ENCODE measurements around the gene SCD.
A peak's percentile ranks its signal among the peaks of the same experiment; 100 is the strongest.
"Not testable (repeated sequence)": the region's sequence is repeated elsewhere in the genome, so short reads cannot be mapped to it uniquely, and the experiment has no call there.

SCD gene

DNA sequence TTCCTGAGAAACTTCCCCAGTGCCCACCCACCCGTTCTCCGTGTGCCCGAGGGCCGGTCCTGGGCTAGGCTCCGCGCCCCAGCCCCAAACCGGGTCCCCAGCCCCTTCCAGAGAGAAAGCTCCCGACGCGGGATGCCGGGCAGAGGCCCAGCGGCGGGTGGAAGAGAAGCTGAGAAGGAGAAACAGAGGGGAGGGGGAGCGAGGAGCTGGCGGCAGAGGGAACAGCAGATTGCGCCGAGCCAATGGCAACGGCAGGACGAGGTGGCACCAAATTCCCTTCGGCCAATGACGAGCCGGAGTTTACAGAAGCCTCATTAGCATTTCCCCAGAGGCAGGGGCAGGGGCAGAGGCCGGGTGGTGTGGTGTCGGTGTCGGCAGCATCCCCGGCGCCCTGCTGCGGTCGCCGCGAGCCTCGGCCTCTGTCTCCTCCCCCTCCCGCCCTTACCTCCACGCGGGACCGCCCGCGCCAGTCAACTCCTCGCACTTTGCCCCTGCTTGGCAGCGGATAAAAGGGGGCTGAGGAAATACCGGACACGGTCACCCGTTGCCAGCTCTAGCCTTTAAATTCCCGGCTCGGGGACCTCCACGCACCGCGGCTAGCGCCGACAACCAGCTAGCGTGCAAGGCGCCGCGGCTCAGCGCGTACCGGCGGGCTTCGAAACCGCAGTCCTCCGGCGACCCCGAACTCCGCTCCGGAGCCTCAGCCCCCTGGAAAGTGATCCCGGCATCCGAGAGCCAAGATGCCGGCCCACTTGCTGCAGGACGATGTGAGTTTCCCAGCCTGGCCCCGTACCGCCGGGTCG is at the start of gene SCD:
SCD (plus strand) TSS at position 469 of the 803 bp plus-strand sequence; CDS start at position 741, 272 bp downstream.
- DNase-seq (ENCODE audit: low spot score): peak; percentile 99

DNA sequence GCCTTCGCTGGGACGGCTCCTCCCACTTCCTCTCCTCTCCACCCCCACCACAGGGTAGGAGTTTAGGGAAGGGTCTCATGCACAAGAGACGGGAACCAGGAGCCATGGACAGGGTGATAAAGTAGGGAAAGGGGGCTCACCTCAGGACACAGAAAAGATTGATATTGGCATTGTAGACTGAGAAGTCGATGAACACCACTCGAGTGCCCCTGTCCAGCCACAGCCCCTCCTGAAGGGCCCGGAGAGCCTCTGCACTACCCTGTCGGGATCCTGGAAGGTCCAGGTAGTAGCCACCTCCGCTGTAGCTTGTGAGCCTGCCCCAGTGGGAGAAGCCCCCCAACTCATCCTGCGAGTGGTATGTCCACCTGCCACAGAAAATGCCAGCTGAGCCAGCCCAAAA is 49.8 kb upstream of the SCD start:
- DNase-seq (ENCODE audit: low spot score): no peak

DNA sequence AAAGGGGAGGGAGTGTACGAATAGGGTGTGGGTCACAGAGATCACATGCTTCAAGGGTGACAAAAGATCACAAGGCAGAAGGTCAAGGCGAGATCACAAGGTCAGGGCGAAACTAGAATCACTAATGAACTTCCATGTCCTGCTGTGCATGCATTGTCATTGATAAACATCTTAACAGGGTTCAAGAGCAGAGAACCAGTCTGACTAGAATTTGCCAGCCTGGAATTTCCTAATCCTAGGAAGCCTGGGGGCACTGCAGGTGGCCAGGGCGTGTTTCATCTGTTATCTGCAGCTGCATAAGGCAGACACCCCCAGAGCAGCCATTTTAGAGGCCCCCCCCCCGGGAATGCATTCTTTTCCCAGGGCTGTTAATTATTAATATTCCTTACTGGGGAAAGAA is 45.9 kb upstream of the SCD start:
- not testable (repeated sequence) for DNase-seq (ENCODE audit: low spot score)

DNA sequence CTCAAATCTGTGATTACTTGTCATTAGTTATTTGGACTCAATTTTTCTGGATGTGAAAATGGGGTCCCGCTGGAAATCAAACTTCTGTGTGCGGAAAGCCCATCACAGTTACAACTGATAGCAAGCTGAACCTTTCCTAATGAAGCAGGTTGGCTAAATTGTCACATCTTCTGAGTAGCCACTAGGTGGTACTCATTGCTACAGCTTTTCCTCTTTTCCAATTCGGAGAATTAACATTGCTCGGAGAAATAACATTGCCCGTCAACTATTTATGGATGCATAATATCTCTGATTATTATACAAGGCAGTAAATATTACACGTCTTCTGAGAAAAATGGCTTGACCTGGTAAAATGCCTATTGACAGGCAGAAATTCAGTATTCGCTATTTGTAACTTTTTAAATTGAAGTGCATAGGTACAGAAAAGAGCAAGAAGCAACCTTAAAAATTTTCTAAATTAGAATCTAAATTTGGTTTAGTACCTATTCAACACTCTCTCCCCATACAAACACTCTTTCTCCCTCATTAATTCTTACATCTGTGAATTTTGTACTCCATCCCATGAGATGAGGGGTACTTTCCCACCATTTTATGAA is 43.2 kb upstream of the SCD start:
- DNase-seq (ENCODE audit: low spot score): peak; percentile 59

DNA sequence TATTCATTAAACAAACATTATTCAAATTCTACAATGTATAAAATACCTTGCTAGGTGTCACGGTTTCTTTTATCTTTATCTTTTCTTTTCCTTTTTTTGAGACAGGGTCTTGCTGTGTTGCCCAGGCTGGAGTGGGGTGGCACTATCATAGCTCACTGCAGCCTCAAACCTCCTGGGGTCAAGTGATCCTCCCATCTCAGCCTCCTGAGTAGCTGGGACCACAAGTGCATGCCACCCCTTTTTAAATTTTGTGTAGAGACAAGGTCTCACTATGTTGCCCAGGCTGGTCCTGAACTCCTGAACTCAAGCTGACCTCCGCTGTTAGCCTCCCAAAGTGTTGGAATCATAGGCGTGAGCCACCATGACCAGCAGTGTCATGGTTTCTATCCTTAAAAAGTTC is 42.6 kb upstream of the SCD start:
- no peak for DNase-seq (ENCODE audit: low spot score)

DNA sequence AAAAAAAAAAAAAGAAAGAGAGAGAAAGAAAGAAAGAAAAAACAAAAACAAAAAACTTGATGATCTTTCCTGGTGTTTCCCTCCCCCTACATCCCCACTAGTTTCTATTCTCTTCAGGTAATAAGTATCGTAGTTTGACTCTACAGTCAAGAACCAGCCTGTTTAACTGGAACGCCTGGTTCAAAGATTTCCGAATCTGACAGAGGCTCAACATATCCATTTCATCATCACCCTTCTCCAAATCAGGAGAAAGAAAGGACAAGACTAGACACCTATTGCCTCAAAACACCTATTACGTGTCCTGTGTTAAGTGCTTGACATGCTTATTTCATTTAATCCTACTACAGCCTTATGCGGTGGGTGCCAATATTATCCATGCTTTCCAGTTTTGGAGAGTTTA is 40.2 kb upstream of the SCD start:
- DNase-seq (ENCODE audit: low spot score): no peak

DNA sequence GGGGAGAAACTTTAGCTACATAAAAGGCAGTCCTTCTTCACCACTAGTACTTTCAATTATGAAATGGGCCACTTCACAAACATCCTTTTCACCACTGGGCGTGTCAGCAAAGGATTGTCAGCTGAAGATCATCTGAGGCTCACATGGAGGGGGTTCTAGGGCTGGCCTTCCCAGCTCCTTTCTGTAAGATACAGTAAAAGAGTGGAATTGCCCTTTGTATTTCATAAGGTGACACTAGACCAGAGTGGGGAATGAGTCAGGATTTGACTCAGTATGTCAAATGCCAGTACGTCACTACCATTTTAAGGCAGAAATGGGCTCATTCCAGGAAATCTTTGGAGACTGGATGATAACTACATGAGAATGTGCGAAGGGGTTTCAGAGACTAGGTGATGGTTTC is 39.3 kb upstream of the SCD start:
- no peak for DNase-seq (ENCODE audit: low spot score)

DNA sequence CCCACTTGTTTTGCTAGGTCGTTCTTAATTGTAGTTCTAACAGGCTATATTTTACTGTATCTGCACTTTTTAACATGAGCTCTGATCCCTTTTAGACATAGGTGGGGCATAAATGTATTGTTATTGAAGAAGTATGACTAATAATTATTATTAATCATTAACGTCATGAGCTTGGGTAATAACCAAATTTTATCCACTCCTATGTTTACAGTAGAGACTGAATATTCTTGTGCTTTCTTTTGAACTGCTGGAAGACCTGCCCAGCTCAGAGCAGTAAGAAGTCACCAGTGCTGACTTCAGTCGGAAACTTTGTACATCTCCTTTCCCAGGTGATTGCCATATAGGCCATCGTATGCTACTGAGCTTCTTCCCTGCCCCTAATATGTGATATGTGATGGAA is 35.7 kb upstream of the SCD start:
- no peak for DNase-seq (ENCODE audit: low spot score)

DNA sequence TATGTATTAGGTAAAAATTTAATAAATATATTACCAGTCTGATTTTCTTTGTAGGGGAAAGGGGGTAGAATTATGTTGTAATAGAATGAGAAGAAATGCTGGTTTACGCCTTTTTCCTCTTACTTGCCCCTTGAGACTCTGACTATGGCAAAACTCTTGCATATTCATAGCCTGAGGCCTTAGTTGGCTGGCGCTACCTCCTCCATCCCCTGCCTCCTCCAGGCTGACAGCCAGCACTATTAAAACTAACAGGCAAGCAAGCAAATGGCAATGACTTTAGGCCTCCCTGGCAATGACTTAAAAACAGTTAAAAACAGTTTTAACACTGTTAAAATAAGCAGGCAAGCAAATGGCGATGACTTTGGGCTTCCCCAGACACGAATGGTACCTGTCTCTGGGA is 31.4 kb upstream of the SCD start:
- DNase-seq (ENCODE audit: low spot score): no peak

DNA sequence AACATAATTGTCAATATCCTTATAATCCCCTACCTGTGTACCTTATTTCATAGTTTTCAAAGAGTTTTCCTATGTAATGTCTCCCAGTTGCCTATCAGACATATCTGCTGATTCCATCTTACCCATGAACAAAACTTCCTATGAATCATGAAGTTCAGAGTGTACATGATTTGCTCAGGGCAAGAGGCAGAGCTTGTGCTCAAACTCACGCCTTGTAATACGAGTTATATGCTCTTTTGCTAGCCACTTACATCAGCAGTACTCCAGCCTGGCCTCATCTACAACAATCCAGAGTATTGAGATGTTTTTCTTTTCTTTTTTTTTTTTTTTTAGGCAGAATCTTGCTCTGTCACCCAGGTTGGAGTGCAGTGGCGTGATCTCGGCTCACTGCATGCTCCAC is 28.8 kb upstream of the SCD start:
- no peak for DNase-seq (ENCODE audit: low spot score)

DNA sequence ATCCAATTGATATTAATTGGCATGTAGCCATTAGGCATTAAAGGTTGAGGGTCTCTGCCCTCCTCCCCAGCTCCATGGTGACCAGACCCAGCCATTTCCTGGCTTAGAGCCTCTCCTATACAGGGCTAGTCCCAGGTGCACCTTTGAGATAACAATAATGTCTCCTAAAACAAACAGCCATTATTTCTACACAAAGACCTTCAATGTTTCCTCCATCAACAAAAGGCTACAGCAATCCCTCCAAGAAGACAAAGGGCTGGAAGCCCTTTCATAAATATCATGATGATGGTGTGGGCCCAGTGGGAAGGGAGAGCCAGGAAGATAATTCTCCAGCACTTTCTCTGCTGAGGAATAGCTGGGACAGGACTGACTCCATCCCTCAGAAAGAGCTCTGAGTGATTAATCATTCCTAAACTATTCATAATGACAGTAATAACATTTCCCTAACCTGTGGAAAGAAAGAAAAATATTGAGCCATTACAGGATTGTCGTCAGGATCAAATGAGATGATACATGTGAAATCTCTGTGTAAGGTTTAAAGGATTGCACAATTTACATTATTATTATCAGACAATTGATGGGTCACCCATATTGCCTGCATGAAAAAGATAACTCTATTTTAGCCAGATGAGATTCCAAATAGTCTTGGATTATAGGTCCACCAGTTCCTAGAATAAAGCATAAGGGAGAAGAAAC is 27.2 kb upstream of the SCD start:
- peak; percentile 93 for DNase-seq (ENCODE audit: low spot score)

DNA sequence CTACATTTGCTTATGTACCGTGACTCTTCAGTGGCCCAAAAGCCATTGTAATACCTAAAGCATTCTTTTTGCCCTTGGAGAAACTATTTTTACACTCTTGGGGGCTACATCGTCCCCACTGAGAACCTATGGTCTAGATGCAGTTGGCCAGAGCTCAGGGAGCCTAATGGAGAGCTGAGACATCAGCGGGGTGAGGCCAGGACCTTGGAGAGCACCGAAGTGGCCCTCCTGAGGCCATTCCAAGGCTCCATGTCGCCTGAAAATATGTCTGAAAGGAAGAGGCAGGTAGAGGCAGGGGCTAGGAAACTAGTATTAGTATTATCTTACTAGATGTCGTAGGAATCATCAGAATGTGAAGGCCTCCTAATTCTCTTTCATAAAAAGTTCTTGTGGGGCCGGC is 21.9 kb upstream of the SCD start:
- DNase-seq (ENCODE audit: low spot score): no peak

DNA sequence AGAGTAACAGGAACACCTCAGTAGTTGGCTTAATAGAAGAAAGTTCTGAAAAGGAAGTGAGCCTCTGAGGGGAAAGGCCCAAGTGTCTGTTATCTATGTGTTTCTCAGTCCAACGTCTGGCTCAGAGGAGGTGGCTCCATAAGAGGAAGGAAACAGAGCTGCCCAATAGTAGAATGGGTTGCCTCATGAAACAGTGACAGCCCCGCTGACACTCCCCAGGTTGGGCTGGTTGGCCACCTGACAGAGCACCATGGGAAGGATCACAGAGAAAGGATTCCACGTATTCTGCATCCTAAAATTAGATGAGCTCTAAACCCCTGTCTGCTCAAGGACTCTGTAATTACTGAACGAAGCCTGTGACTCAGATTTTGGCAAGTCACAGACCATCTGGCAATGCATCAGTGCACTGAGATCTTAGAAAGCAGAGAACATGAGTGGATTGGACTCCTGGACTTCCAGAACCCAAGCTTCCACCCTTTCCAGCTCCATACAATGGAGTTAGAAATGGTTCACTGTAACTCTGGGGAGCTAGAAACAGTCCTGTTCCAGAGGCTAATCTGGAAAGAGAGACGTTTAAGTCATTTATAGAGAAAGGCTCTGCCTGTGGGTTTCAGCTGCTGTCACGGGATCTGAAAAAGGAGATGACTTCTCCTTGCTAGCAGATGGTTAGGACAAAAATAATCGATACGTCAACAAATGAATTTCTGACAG is 19.9 kb upstream of the SCD start:
- peak; percentile 80 for DNase-seq (ENCODE audit: low spot score)

DNA sequence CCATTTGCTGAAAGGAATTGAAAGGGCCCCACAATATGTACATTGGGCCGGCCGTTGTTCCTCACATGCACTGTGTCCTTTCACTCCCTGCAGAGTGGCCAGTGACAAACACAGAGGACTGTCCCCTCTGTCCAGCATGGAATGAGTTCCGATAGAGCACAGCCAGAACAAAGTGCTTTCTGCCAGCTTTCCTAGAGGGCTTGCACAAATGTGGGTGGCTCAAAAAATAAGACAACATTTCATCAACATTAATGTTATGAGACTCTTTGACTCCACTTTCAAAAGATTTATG is 19.4 kb upstream of the SCD start:
- peak; percentile 26 for DNase-seq (ENCODE audit: low spot score)

DNA sequence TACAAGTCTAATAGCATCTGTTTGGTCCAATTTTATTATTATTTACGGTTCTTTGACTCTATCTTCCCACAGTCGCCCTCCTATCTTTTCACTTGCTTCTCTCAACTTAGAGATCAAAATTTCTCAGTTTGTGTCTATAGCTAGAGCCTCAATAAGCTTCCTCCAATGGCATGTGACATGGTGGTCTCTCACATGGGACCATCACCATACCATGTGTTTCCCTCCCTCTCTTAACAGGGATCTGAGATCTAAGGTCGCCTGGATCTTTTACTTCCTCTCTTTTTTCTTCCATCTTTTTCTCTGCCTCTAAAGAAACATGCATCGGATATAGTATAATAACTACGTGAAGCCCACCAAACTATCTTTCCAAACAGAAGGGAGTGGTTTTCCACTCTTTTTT is 18.8 kb upstream of the SCD start:
- no peak for DNase-seq (ENCODE audit: low spot score)

DNA sequence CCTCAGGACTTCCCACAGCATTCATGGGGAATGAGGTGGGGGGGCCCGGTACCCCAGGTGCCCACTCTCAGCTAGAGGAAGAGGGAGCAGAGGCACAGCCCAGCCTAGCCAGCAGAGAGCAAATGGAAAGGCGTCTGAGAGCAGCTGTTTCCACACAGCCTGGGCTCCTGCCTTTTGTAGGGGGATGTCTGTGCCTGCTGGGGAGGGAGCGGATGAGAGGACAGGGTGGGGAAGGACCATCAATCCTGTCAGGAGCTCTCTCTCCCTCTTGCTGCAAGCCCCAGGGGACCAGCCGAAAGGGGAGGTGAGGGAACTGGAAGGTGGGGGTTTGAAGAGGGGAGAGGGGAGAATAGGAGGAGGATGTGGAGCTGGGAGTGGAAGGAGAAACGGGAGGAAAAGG is 17.0 kb upstream of the SCD start, which contains the start of gene PKD2L1:
PKD2L1 (minus strand) TSS at position 150 of the 400 bp plus-strand sequence; CDS start at position 25, 125 bp downstream.
- DNase-seq (ENCODE audit: low spot score): no peak

DNA sequence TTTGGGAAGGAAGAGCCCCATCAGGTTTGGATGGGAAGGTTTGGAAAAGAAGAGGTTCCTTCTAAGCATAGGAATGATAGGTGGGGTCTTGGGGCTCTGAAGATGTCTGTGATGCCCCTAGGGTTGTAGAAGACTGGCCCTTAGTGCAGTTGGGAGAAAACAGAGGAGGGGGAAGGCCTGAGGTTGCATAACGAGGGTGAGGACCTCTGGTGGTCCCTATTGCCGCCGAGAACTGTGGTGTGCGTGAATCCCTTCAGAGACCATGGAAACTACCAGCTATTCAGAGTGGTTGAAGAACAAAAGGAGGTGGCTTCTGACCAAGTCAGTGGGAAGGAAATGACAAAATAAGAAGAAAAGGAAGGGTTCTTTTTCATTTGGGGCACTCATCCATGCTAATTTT is 13.9 kb upstream of the SCD start:
- no peak for DNase-seq (ENCODE audit: low spot score)

DNA sequence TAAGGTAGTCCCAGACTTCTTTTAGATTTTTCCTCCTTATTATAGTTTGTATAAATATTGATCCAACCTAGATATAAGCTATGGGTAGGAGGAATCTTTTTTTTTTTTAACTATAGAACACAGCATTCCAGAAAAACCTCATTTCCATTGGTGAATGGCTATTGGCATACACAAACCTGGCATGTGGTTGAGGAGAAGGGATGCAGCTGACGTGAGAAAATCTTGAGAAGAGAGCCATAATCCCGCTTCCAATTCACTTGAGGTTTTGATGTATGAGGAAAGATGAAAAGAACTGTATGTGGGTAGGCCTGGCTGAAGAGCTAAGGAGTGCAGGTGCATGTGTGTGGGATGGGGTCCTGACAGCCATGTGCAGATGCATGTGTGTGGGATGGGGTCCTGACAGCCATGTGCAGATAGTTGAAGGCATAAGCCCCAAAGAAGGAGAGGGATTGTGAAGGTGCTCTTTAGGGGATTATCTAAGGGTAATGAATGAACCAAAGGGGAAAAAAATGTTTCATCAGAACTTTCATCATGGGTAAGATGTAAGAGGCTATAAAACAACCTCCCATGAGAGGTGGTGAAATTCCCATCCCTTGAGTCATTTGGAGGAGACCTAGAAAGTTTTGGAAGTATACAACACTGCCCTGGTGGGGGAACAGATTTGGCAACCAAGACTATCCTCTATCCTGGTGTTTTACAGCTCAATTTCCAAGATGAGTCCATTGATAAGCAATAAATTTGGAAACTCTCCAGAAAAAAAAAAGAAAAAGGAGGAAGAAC is 13.2 kb upstream of the SCD start:
- no peak for DNase-seq (ENCODE audit: low spot score)

DNA sequence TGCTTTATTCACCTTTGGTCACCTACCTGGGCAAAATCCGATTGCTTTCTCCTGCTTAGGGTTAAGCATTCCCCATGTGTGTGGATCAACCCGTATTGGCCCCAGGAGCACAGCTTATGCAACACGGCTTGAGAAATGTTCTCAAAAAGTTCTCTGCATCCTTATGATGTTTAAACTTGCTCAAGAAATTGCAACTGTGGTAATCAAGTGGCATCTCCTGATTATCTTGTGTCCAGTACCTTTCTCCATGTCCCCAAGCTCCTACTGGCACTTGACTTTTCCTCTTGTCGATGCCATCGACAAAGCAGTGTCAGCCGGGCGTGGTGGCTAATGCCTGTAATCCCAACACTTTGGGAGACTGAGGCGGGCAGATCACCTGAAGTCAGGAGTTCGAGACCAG is 12.3 kb upstream of the SCD start:
- DNase-seq (ENCODE audit: low spot score): no peak

DNA sequence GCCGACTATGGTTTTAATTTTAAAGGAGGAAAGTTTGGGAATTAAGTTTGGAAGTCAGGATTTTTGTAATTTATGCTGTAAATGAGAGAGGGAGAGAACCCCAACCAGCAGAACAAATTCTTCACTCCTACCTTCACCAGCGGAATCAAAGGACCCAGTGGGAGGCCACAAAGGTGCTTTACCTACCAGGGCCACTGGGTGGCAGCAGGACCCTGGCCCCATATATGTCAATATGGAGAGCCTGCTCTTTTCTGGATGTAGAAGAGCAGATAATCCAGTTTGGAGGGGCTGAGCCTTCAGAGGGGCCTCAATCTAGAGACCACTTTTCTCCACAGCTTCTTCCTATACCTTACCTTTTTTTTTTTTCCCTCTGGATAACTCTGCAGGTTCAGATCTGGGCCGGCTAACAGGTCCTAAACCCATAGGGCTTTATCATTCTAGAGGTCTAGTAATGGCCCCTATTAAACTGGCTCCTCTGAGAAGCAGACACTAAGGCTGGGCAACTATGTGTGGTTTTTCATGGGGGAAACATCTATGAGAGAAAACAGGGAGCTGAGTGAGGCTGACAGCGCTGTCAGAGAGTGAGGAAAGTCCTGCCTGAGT is 8.5 kb upstream of the SCD start:
- DNase-seq (ENCODE audit: low spot score): peak; percentile 76

DNA sequence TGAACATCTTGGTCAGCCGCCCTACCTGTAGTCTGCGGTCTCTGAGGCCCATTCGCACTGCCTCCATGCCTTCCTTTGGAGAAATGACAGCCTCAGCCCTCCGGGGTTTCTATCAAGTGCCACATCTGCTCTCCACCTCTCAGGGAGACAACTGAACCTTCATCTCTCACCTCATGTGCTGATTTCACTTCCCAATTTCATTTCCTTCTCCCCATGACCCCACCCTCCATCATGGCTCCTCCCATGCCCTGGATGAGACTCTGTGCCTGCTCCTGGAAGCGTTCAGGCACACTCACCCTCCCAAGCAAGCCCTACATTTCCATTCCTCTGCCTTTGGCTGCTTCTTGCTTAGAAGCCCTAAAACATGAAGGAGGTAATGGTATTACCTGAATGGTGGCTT is 7.8 kb upstream of the SCD start:
- no peak for DNase-seq (ENCODE audit: low spot score)
